Measurements from ENCODE around the gene PBX1.

The PBX1 gene

DNA sequence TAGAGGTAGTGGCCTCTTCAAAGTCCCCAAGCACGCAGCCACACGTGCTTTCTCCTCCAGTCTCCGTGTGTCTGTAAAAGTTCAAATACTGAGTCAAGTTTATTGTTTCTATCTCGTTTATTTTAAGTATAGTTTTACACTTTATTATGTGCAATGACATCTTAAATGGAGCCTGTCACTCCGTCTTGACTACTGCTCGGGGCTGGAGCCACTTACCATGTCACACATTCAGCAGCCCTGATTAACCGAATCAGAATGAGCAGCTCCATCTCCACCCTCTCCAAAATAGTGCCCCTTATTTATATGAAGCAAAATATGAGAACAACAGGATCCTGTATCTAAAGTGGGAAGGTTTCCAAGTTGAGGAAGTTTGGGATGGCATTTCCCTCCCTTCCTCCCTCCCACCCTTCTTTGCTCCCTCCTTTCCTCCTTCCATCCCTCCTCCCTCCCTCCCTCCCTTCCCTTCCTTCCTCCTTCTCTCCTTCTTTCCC lies 201.0 kb downstream of the PBX1 start:
- no peak for DNase-seq (ENCODE audit: low read depth)

DNA sequence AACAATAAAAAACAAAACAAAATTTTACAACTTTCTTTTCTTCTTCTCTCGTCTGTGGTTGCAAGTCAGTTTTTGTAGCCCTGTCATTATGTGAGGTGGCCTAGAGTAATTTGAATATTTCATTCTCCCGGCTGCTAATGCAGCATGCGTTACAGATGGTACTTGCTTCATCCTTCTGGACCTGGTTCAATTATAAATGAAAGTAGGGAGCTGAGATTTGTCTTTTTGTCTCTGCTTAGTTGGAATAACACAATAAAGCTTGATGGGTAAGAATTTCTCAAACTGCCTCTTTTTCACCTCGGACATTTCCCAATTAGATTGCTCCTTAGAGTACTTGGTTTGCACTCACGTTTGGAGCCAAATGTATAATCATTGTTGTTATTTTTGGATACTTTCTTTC lies 201.6 kb downstream of the PBX1 start:
- no peak for DNase-seq (ENCODE audit: low read depth)

GRCh38 chr1:164761009-164761408 lies 202.0 kb downstream of the PBX1 start:
- no peak for DNase-seq (ENCODE audit: low read depth)

- DNase-seq (ENCODE audit: low read depth) = no peak
Measured at GRCh38 chr1:164763098-164763497, 204.1 kb downstream of the PBX1 start.

DNA sequence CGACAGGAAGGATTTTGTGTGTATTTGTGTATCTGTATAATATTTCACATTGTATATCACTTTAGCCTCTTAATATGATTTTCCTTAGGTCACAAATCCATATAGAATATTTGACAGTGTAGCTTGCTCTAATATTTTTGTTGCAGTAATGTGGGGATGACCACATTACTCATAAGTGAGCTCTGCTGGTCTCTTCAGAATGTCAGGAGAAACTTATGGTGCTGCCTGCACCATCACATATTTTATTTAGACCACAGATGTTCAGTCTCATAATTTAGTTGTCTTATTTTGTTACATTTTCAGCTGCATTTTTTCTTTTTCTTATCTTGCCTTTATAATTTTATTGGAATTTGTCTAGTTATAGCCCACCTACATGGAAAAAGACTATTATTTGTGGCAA lies 205.3 kb downstream of the PBX1 start:
- DNase-seq (ENCODE audit: low read depth) = no peak

DNA sequence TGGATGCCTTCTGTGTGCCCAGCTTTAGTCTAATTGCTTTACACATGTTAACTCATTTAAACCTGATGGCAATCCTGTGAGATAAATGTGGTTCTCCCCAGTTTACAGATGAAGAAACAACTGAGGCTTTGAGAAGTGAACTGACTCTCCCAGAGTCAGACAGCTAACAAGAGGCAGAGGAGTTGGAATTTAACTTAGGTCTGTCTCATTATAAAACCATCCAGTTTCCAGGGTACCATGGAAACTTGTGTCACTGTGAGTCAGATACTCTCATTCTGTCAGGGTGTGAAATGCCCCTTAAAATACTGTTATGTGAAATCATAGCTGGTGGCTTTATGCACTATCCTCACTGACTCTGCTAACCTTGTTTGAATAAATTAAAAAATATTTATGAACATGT lies 206.6 kb downstream of the PBX1 start:
- DNase-seq (ENCODE audit: low read depth) = peak; percentile 61

DNA sequence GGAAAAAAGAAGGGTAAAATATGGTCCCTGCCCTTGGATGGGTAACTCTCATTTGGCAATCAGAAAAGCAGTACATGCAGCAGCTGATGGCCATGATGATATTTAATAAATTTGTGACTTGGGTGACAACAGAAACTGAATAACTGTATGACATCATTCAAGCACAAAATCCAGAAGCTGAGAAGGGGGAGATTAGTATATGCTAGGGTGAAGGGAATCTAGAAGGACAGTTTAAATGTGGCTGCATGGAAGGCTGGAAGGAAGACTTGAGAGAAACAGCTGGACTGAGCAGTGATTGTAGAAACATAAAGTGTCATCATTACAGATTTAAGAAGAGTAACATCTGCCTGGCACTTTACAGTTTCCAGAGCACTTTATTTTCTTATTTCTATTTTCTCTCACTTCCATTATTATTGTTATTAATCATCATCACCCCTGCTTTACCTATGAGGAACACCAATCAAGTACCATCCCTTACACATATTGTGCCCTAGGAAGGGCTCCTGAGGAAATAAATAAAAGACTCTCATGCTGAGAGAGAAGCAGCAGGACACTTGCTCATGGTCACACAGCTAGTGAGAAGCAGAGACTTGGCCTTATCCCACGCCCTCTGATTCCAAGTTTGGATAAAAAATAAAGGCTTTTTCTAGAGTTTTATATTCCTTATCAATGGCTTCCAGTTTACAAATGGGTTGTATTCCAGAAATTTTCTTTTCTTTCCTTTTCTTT lies 207.2 kb downstream of the PBX1 start:
- no peak for DNase-seq (ENCODE audit: low read depth)

DNA sequence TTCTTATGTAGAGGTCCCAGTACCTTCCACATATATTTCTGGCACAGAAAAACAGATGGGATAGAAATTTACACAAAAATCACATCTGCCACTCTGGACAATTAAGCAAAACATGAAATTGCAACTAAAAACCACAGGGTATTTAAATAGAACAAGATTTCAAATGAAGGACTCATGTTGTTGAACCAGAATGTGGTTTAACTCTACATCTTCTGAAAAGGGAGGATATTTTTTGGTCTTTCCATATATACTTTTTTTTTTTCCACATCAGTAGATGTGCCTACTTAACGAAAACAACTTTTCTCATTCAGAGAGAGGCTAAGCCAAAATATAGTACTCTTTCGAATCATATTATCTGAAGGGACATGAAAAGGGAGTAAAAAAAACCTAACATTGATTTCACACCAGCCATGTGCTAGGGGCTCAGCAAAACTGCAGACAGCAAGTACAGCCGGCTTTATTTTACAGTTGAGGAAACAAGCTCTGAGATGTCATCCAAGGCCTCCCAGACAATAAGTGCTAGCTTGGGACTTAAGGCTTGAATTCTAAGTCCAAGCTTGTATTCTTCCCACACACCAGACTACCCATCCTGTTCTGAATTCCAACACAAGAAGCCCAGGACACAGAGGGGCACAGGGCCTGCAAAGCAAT lies 208.9 kb downstream of the PBX1 start:
- no peak for DNase-seq (ENCODE audit: low read depth)

DNA sequence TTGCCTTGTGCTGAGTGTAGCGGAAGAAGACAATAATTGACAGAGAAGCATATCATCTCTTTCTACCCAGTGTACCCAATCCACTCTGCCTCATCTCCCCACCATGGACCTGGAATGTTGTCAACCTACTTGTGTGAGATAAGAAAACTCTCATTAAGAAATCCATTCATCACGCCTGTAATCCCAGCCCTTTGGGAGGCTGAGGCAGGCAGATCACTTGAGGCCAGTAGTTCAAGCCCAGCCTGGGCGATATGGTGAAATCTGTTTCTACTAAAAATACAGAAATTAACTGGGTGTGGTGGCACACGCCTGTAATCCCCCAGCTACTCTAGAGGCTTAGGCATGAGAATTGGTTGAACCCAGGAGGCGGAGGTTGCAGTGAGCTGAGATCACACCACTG lies 209.6 kb downstream of the PBX1 start:
- no peak for DNase-seq (ENCODE audit: low read depth)

GRCh38 chr1:164769486-164770130 lies 210.6 kb downstream of the PBX1 start:
- no peak for DNase-seq (ENCODE audit: low read depth)

DNA sequence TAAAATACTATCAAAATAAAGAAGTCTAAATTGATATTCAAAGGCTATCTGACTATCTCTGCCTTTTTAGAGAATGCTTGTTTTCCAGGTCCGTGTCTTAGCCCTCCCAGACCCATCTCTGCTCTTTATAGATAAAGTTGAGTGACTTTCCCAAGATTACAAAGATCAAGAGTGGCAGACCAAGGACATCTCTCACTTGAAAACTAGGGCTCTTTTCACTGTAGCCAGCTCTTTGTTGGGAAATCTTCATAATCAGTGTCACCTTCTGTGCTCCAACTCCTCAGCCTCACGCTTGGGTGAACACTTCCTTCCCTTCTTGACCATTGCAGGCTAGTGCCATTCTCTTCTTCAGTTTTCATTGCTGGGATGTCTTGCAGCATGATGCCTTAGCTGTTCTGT lies 211.1 kb downstream of the PBX1 start:
- DNase-seq (ENCODE audit: low read depth) = no peak

- no peak for DNase-seq (ENCODE audit: low read depth)
Measured at GRCh38 chr1:164771041-164771618, 212.1 kb downstream of the PBX1 start.

GRCh38 chr1:164771619-164772361 lies 212.8 kb downstream of the PBX1 start:
- DNase-seq (ENCODE audit: low read depth) = no peak

DNA sequence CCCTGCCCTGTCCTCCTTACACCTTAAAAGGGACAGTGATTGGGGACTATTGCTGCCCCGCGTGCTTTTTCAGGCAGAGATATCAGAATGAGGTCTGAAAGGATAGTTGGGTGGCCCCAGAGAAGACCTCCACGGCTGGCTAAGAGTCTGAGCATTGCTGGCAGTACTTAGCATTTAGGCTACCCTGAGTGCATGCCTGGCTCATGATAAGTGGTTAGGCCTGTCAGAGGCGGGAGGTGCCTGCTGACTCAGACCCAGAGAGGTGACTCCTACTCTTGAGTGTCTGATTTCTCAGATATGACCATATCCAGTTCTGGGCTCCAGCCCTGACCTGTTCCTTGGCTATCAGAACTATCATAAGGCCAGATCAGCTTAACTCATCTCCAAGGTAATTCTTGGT lies 213.7 kb downstream of the PBX1 start:
- peak; percentile 83 for DNase-seq (ENCODE audit: low read depth)

DNA sequence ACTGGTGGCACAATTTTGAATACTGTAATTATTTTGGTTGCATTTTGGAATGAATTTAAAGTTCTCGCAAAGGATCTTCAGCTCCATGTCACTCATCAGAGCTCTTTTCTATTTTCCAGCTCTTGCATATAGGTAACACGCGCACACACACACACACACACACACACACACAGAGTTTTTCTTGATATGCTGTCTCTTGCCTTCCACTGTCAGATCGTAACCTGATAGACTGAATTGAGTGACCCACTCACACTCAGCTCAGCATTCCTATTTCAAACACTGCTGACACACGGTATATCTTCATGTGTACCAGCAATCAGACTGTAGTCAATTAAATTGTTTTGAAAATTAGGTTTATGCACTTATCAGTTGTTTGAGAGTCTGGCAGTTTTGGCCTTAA lies 214.1 kb downstream of the PBX1 start:
- DNase-seq (ENCODE audit: low read depth) = no peak

DNA sequence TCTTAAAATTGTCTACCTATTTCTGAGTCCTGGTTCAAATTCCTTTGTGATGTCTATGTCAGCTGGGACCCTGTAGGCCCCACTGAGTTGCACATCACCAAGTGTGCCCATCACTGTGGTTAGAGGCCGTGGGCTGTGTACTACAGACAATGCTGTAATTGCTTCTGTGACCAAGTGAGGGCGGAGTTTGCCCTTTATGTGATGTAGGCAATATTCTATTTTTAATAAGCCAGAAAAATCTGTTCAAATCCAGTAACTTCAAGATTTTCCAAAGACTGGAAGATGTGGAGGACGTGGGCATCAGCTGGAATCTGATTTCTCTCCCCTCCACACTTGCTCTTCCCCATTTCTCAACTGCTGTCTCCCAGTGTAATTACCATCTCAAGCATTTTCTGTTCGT lies 215.4 kb downstream of the PBX1 start:
- DNase-seq (ENCODE audit: low read depth) = no peak

- DNase-seq (ENCODE audit: low read depth) = no peak
Measured at GRCh38 chr1:164774819-164775654, 216.1 kb downstream of the PBX1 start.

DNA sequence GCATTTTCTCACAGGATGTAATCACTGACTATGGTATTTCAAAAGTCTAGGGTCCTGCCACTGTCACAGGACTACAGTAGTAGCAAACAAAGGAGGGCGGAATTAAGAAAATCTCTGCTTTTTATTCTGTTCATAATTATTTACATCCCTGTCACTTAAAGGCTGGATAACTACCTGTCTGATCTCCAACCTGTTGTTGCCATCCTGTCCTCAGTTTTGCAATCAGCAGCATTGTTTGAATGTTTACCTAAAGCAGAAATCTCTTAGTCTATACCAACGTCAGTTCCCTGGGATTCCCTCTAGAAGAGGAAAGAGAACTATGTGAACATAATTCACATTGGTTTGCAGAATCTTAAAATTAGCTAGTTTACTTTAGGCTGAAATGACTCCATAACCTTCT lies 218.5 kb downstream of the PBX1 start:
- DNase-seq (ENCODE audit: low read depth) = no peak

DNA sequence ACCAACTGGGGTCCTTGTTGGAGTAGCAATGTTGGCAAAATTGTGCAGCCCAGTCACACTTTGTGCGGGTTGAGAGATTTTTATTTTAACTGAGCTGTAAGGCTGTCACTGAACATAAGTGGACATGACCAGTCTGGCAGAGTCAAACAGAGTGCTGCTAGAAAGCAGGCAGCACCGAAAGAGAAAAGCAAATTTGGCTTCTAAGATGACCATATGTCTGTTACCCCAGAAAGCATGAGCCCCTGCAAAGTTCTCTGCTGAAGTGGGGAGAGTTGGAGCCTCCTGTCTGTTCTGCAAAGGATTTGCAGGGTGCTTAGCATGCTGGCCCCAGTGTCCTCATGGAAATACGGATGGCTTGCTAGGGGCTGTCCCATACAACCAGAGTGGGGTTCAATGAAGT lies 220.4 kb downstream of the PBX1 start:
- no peak for DNase-seq (ENCODE audit: low read depth)

DNA sequence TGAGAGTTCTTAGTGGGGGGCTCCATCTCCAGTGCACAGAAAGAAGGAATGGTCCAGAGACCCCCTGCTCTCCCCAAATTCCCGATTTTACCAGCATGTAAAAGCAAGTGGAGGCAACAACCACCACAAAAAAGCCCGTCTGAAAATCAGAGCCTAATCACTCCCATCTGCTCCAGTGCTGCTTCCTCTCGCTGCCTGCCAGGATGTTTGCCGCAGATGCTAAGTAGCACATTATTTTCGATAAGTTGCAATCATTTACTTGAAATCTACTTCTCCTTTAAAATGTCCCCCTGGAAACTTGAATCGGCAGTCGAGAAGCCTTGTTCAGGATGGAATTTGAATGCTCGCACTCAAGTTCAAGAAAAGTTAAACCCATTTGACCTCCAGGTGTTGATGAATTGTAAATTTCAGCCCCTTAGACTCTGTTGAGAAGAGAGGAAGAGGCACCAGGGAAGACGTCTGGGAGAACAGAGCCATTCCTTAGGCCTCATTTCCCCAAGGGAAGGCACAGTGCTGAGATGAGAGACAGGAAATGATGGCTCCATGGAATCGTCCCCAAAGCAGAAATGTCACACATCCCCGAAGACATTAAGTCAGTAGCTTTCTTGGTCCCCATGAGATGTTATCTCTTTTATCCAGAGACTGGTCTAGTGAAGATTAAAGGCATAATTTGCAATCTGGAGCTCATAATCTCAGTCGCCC lies 221.3 kb downstream of the PBX1 start:
- no peak for DNase-seq (ENCODE audit: low read depth)

DNA sequence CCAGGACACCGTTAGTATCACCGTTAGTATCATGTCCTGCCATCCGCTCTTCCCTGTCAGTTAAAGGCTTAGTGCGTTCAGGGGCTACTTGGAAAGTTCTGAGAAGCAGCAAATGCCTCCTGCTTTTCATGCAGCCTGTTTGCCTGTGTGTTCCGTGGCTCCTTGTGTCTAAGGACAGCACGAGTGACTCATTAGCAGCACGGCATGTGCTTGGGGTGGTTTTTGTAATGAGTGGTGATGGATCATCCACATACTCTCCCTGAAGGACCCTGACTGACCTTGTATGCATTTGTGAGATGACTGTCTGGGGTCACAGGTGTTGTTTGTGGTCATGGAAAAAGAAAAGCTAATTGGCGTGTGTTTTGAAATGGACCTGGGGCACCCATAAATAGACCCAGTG lies 221.9 kb downstream of the PBX1 start:
- DNase-seq (ENCODE audit: low read depth) = no peak
